RPMI7951 (cell line): ENCODE data around the gene AK6. TPM values are rescaled to one million over a fixed set of nuclear protein-coding genes. Genes with fewer than 3 reads are reported as not detected.
"Not testable (repeated sequence)": the region's sequence is repeated elsewhere in the genome, so short reads cannot be mapped to it uniquely, and the experiment has no call there.

Experiments
- DNase-seq: peaks from one replicate; pipeline ENCODE4 v3.0.0-alpha.2; 2012; ENCODE audit warnings: low read depth
- total RNA-seq: library from RNA; depleted of rRNA; stranded (reverse); fragments of >200 nt; shearing (Covaris generic); gene quantifications from 2 replicates; pipeline ENCODE4 v1.2.3, GENCODE V29; 2014; rRNA removed

The AK6 gene
- 36.9 and 50.1 TPM in 2 replicates for total RNA-seq

- peak; percentile 86 for DNase-seq
Observed at GRCh38 chr5:69369340-69370121, at the start of gene AK6, which contains the start of the genes RAD17 and TAF9. TSS of gene AK6 (minus strand) at chr5:69369520. CDS start at chr5:69369490, 30 bp downstream. TSS of gene RAD17 (plus strand) at chr5:69369818. CDS start at chr5:69372209, 2,391 bp downstream. TSS of gene TAF9 (minus strand) at chr5:69369520. CDS start at chr5:69365737, 3,783 bp downstream.

- no peak for DNase-seq
Observed at GRCh38 chr5:69418554-69418953, 49.2 kb upstream of the AK6 start.

GRCh38 chr5:69416699-69417098 lies 47.4 kb upstream of the AK6 start:
- no peak for DNase-seq

GRCh38 chr5:69416180-69416579 lies 46.9 kb upstream of the AK6 start:
- no peak for DNase-seq

GRCh38 chr5:69415584-69415958 lies 46.3 kb upstream of the AK6 start:
- no peak for DNase-seq

- peak; percentile 64 for DNase-seq
Observed at GRCh38 chr5:69414885-69415583, 45.7 kb upstream of the AK6 start, which contains the start of gene MARVELD2. TSS of gene MARVELD2 (plus strand) at chr5:69415116. CDS start at chr5:69419386, 4,270 bp downstream.

GRCh38 chr5:69404659-69405330 lies 35.5 kb upstream of the AK6 start:
- no peak for DNase-seq

- DNase-seq: no peak
Observed at GRCh38 chr5:69378376-69378775, 9.1 kb upstream of the AK6 start.

GRCh38 chr5:69374911-69375446 lies 5.7 kb upstream of the AK6 start:
- no peak for DNase-seq

GRCh38 chr5:69372394-69372793 lies 3.1 kb upstream of the AK6 start:
- DNase-seq: no peak

- DNase-seq: not testable (repeated sequence)
Observed at GRCh38 chr5:69370335-69370734, 1.0 kb upstream of the AK6 start.

- no peak for DNase-seq
Observed at GRCh38 chr5:69368458-69369339, 621 bp downstream of the AK6 start.

- DNase-seq: peak; percentile 4
Observed at GRCh38 chr5:69367697-69368279, 1.5 kb downstream of the AK6 start.

- no peak for DNase-seq
Observed at GRCh38 chr5:69364850-69365249, 4.5 kb downstream of the AK6 start.

GRCh38 chr5:69364414-69364813 lies 4.9 kb downstream of the AK6 start:
- DNase-seq: peak; percentile 3

GRCh38 chr5:69360442-69360841 lies 8.9 kb downstream of the AK6 start:
- DNase-seq: no peak

- DNase-seq: no peak
Observed at GRCh38 chr5:69359699-69360098, 9.6 kb downstream of the AK6 start.

GRCh38 chr5:69350664-69351063 lies 18.7 kb downstream of the AK6 start:
- DNase-seq: no peak

- DNase-seq: no peak
Observed at GRCh38 chr5:69343083-69343482, 26.2 kb downstream of the AK6 start.

- no peak for DNase-seq
Observed at GRCh38 chr5:69341520-69342161, 27.7 kb downstream of the AK6 start.
